IPS DF 4.7 (cell line): ENCODE results near the gene EFCAB12.
A peak's percentile ranks its signal among the peaks of the same experiment; 100 is the strongest.
"Not testable (repeated sequence)": the region's sequence is repeated elsewhere in the genome, so short reads cannot be mapped to it uniquely, and the experiment has no call there.

Experiments
- DNase-seq: peaks from one replicate; pipeline ENCODE4 v3.0.0-alpha.2; 2013; ENCODE audit warnings: low spot score; ENCODE audit errors: extremely low read depth

Gene EFCAB12

DNA sequence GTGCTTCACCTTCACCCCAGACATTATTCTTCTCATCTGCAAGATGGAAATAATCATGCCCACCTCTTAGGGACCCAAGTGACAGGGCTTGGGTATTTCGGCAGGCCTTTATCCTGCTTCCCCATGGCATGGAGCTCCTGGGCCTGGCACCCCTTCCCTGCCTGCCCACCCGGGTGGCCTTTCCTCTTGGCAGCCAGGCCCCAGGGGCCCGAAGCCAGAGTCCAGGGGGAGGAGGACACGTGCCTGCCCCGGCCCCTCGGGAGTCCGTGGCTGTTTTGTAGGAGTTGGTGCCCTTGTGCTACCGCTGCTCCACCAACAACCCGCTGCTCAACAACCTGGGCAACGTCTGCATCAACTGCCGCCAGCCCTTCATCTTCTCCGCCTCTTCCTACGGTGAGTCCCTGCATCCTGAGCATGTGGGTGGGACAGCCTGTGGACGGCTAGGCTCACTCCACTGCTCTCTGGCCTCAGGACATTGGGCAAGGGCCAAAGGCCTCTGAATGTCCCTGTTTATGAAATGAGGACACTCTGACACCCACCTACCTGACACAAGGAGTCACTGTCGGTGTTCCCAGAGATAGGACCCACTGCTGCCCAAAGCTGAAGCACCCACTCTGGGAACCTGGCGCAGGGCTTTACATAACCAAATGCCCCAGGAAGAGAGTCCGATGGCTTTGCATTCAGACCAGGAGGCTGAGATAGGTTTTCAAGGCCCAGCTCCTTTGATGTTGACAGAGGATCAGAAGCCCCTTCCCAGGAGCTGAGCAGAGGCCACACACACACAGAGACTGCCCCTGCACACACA, 34.5 kb downstream of the EFCAB12 start:
- not testable (repeated sequence) for DNase-seq

GRCh38 chr3:129393271-129393670, 35.2 kb downstream of the EFCAB12 start:
- DNase-seq, result no peak

- DNase-seq, result not testable (repeated sequence)
These were observed 36.1 kb downstream of the EFCAB12 start for GRCh38 chr3:129392106-129392887.

GRCh38 chr3:129391583-129391982, 36.9 kb downstream of the EFCAB12 start:
- not testable (repeated sequence) for DNase-seq

- DNase-seq, result no peak
These were observed 38.9 kb downstream of the EFCAB12 start for GRCh38 chr3:129389572-129389937.

DNA sequence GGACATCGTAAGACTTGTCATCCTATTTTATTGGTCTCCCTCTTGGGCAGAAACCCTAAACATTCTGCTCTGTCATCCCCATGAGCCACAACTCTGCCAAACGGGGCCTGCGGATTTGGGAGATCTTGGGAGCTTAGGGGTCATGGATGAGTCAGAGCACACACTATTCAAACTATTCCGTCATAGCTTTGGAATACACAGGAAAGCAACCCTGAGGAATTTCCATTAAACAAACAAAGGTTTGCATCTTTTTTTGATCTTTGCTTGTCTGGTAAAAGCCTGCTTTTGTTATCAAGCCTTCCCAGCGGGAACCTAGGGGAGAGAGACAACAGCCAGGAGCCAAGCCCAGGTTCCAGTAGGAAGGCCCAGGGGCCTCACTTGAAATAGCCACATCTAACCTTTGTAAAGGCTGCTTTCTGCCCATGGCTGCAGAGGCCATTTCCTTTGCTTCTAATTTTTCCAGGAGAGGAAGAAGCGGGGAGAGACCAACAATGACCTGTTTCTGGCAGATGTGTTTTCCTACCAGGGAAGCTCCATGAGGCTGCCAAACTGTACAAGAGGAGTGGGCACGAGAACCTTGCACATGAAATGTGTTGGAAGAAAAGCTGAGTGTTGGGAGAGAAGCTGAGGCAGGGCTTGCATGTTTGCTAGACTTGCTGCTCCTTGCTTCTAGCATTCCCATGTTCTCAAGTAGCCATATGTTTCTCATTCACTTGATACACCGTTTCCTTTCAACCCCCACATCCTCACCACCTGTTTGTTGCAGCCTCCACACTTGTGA, 39.5 kb downstream of the EFCAB12 start:
- not testable (repeated sequence) for DNase-seq

- no peak for DNase-seq
These were observed 40.9 kb downstream of the EFCAB12 start for GRCh38 chr3:129387487-129387886.

GRCh38 chr3:129386984-129387383, 41.5 kb downstream of the EFCAB12 start:
- no peak for DNase-seq

- DNase-seq, result not testable (repeated sequence)
These were observed 42.9 kb downstream of the EFCAB12 start for GRCh38 chr3:129385507-129385906.

GRCh38 chr3:129384594-129385323, 43.7 kb downstream of the EFCAB12 start:
- no peak for DNase-seq

GRCh38 chr3:129384103-129384502, 44.3 kb downstream of the EFCAB12 start:
- not testable (repeated sequence) for DNase-seq

DNA sequence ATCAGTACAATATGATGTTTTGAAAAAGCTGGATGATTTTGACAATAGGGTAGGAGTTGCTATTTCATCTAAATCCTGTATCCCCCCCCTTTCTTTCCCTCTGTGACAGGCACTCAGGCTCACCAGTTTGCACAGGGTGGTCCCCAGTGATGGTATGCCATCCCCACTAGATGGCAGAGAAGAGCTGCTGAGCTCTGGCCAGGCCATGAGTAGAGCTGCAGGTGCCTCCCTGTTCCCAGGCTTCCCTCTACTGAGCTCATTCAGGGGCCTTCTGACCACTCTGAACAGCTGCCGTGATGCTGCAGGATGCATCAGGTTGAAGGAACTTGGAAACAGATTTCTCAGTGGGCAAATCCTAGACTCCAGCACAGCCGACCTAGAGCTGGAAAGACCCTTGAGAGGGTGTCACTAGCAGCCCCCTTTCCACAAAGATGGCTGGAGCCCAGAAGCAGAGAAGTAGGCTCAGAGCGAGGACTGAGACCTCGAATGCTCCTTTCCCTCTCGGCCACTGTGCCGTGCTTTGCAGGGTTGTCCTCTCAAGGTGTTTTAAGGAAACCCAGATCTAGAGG, 45.1 kb downstream of the EFCAB12 start:
- DNase-seq, result peak; percentile 51

DNA sequence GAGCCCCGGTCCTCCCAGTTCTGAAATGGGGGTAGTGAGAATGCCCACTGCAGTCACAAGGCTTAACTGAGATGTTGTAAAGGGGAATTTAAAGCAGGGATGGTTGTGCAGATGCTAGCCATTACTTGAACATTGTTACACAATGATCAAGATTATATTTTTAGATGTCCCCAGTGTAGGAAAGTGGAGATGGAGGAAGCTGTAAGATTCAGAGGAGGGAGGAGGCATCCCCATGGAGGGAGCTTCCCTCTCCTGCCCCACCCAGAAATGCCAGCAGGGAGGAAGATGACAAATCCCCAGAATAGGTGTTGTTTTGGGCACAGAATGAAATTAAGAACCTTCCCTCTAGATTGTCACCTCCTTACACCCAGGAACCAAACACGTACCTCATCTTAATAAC, 46.1 kb downstream of the EFCAB12 start:
- no peak for DNase-seq

DNA sequence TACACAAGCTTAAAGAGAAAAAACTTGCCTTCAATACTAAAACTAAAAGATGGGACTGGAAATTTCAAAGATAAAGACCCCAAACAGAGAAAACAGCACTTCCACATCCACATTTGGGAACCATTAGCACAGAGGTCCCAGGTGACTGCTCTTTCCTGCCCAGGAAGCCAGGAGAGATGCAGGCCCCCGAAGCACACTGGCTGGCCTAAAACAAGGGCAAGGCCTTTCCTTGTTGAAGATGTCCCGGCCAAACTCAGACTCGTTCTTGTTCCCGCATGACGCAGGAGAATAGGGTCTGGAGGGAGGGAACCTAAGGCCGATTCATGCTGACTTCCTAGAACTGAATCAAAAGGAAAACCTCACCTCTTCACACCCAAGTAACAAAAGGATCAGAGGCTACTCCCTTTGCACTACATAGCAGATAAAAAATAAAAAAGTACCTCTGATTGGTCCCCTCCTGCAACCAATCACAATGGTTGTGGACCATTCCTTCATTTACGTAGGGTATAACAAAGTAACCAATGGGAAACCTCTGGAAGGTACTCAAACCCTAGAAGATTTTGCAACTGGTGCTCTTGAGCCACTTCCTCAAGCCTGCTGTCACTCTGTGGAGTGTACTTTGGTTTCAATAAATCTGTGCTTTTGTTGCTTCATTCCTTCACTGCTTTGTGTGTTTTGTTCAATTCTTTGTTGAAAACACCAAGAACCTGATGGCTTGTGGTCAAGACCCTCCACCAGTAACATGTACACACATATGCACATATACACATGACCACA, 48.7 kb downstream of the EFCAB12 start:
- DNase-seq, result no peak

DNA sequence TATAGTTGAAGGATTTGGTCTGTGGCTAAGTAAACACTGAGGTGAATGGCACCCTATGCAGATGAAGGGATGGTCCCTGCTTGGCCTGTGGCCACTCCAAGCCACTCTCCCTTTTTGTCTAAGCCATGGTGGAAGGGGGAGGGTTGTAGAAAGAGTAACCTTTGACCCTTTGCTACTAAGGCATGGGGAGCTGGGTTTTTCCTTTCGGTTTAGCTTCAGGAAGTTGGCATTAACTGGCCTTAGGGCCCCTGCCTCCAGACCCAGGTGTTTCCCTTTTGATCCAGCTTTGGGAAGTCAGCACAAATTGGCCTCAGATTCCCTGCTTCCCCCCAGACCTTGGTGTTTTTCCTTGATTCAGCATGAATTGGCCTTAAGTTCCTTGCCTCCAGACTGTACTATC, 49.5 kb downstream of the EFCAB12 start:
- DNase-seq, result no peak

DNA sequence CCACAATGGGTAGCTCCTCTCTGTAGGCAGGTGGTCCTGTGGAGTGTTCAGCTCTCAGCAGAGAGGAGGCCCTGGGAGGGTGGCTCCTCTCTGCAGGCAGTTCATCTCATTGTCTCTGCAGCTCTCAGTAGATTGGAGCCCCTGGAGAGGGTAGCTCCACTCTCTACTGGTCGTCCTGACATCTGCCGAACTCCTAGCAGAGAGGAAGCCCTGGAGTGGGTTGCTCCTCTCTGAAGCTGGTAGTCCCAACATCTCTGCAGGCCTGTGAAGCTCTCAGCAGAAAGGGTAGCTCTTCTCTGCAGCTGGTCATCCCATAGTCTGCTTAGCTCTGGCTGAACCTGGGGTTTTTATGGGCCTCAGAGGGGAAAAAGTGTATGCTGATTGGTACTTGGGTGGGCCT, 50.8 kb downstream of the EFCAB12 start:
- no peak for DNase-seq

GRCh38 chr3:129375099-129375498, 53.3 kb downstream of the EFCAB12 start:
- no peak for DNase-seq

DNA sequence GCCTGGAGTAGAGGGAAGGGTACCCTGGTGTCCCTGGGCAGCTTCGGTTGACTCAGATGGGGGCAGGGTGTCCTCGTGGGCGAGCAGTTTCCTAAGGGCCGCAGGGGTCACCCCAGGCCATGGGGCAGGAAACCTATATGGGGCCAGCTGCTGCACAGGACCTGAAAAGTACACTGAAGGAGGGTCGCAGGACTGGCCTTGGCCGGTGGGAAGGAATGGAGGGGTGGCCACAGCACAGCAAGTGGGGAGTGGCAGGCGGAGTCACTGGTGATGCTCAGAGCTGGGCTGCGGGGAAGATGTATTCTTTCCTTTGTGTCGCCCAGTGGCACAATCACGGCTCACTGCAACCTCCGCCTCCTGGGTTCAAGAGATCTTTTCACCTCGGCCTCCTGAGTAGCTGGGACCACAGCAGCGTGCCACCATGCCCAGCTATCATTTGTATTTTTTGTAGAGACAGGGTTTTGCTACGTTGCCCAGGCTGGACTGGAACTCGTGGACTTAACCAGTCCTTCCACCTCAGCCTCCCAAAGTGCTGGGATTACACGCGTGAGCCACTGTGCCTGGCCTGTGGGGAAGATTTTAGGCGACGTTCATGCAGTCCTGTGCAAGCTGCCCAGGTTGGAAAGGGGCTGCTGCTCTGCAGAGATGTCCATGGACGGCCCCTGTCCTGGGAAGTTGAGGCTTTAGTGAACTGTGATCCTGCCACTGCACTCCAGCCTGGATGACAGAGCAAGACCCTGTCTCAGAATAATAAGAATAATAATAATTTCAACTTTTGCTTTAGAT, 57.2 kb downstream of the EFCAB12 start:
- DNase-seq, result no peak

DNA sequence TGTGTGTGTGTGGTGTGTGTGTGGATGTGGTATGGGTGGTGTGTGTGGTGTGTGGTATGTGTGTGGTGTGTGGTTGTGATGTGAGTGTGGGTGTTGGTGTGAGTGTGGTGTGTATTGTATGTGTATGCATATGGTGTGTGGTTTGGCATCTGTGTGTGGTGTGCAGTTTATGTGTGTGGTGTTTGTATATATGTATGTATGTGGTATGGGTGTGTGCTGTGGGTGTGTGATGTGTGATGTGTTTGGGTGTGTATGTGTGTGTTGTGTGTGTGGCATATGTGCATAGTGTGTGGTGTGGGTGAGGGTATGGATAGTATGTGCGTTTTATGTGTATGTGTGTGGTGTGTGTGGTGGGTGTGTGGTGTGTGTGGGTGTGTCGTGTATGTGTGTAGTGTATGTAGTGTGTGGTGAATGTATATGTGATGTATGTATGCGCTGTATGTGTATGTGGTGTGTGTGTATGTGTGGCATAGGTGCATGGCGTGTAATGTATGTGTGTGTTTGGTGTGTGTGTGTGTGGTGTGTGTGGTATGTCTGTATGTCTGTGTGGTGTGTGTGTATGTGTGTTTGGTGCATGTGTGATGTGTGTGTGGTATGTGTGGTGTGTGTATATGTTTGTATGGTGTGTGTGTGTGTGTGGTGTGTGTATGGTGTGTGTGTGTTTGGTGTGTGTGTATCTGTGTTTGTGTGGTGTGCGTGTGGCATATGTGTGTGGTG, 58.0 kb downstream of the EFCAB12 start:
- DNase-seq, result no peak
